ENCODE results near the gene HSPBAP1.
"Not testable (repeated sequence)": the region's sequence is repeated elsewhere in the genome, so short reads cannot be mapped to it uniquely, and the experiment has no call there.

Gene HSPBAP1

GRCh38 chr3:122739172-122739571 is 54.5 kb downstream of the HSPBAP1 start:
- Histone ChIP-seq H3F3A (ENCODE audit: insufficient read depth, low read length) (no peaks in the 10 kb centered on the region), H2AFZ (ENCODE audit: low read length) (no peak overlapping the region), H3K79me2 (ENCODE audit: low read length) (no peaks in the 10 kb centered on the region), H3K4me2 (ENCODE audit: low read depth, low read length) (no peak overlapping the region), H3K4me3 (ENCODE audit: low read length) (no peak overlapping the region), H4K20me1 (ENCODE audit: insufficient read depth, low read length) (no peaks in the 10 kb centered on the region), H3K9me3 (replicated peaks; ENCODE audit: insufficient read depth, low read length) (no peaks in the 10 kb centered on the region), H3K4me1 (ENCODE audit: low read length) (no peaks in the 10 kb centered on the region), H3K27me3 (replicated peaks; ENCODE audit: insufficient read depth, low read length) (no peaks in the 10 kb centered on the region), H3K9ac (ENCODE audit: low read length) (no peak overlapping the region), H3K27ac (ENCODE audit: low read length) (no peak overlapping the region), H3K9me2 (replicated peaks; ENCODE audit: insufficient read depth, low read length) (no peaks in the 10 kb centered on the region), H3K36me3 (replicated peaks; ENCODE audit: insufficient read depth, low read length) (no peaks in the 10 kb centered on the region)
- TF ChIP-seq CTCF (IDR thresholded peaks at IDR 0.05; ENCODE audit: low read length) (no peak), EZH2 (optimal IDR thresholded peaks at IDR 0.05; ENCODE audit: low read depth, low read length) (no peak), EZH2phosphoT487 (IDR thresholded peaks at IDR 0.05; ENCODE audit: low read length) (no peak)
- no peak for DNase-seq

- H3K4me3 ChIP-seq (ENCODE audit: low read length); H3K36me3 ChIP-seq (replicated peaks; ENCODE audit: insufficient read depth, low read length); H3K27me3 ChIP-seq (replicated peaks; ENCODE audit: insufficient read depth, low read length); H2AFZ ChIP-seq (ENCODE audit: low read length); H4K20me1 ChIP-seq (ENCODE audit: insufficient read depth, low read length); H3K9me3 ChIP-seq (replicated peaks; ENCODE audit: insufficient read depth, low read length); H3K79me2 ChIP-seq (ENCODE audit: low read length); DNase-seq; H3F3A ChIP-seq (ENCODE audit: insufficient read depth, low read length); H3K9me2 ChIP-seq (replicated peaks; ENCODE audit: insufficient read depth, low read length); H3K4me2 ChIP-seq (ENCODE audit: low read depth, low read length); H3K27ac ChIP-seq (ENCODE audit: low read length); H3K4me1 ChIP-seq (ENCODE audit: low read length); H3K9ac ChIP-seq (ENCODE audit: low read length): not testable (repeated sequence)
Measured at GRCh38 chr3:122732682-122733525, 60.7 kb downstream of the HSPBAP1 start.

GRCh38 chr3:122730240-122730639 is 63.4 kb downstream of the HSPBAP1 start:
- TF ChIP-seq EZH2phosphoT487 (IDR thresholded peaks at IDR 0.05; ENCODE audit: low read length) (no peak), EZH2 (optimal IDR thresholded peaks at IDR 0.05; ENCODE audit: low read depth, low read length) (no peak), CTCF (IDR thresholded peaks at IDR 0.05; ENCODE audit: low read length) (no peak)
- Histone ChIP-seq H3K4me3 (ENCODE audit: low read length) (no peak overlapping the region), H3K36me3 (replicated peaks; ENCODE audit: insufficient read depth, low read length) (no peaks in the 10 kb centered on the region), H3K9me2 (replicated peaks; ENCODE audit: insufficient read depth, low read length) (no peaks in the 10 kb centered on the region), H3K27ac (ENCODE audit: low read length) (no peak overlapping the region), H3K4me1 (ENCODE audit: low read length) (no peaks in the 10 kb centered on the region), H3K9ac (ENCODE audit: low read length) (no peak overlapping the region), H2AFZ (ENCODE audit: low read length) (no peak overlapping the region), H4K20me1 (ENCODE audit: insufficient read depth, low read length) (no peaks in the 10 kb centered on the region), H3K27me3 (replicated peaks; ENCODE audit: insufficient read depth, low read length) (no peaks in the 10 kb centered on the region), H3F3A (ENCODE audit: insufficient read depth, low read length) (no peaks in the 10 kb centered on the region), H3K79me2 (ENCODE audit: low read length) (no peaks in the 10 kb centered on the region), H3K9me3 (replicated peaks; ENCODE audit: insufficient read depth, low read length) (no peaks in the 10 kb centered on the region), H3K4me2 (ENCODE audit: low read depth, low read length) (no peak overlapping the region)
- no peak for DNase-seq

Data from MM.1S (cell line).